Neural cell (in vitro differentiated cells): ENCODE data around the gene MPZL1.
"Not testable (repeated sequence)": the region's sequence is repeated elsewhere in the genome, so short reads cannot be mapped to it uniquely, and the experiment has no call there.

Experiments used
- CTCF ChIP-seq: fragments of 450-650 bp; IDR thresholded peaks from 2 replicates; pipeline ENCODE4 v1.5.1; 2014; ENCODE audit warnings: antibody characterized with exemption, mild to moderate bottlenecking, moderate library complexity; ENCODE audit not compliant: poor library complexity, severe bottlenecking
- EP300 ChIP-seq: fragments of 450-650 bp; conservative IDR thresholded peaks from 2 replicates; pipeline ENCODE4 v1.6.1; 2014; ENCODE audit warnings: antibody characterized with exemption, mild to moderate bottlenecking, moderate library complexity; ENCODE audit not compliant: poor library complexity, severe bottlenecking
- EZH2 ChIP-seq: fragments of 200-600, 300-800 bp; shearing (Covaris generic), sonication (generic); IDR thresholded peaks from 2 replicates; pipeline ENCODE4 v1.6.1; 2014; ENCODE audit warnings: antibody characterized with exemption, low read length, borderline replicate concordance, mild to moderate bottlenecking; ENCODE audit not compliant: insufficient read depth, poor library complexity, severe bottlenecking
- MXI1 ChIP-seq: fragments of 450-650 bp; conservative IDR thresholded peaks from 2 replicates; pipeline ENCODE4 v1.6.1; 2014; ENCODE audit warnings: antibody characterized with exemption, mild to moderate bottlenecking; ENCODE audit not compliant: poor library complexity, severe bottlenecking
- POLR2AphosphoS5 ChIP-seq: IDR thresholded peaks from 2 replicates; pipeline ENCODE4 v1.6.1; 2012
- RAD21 ChIP-seq: fragments of 450-650 bp; conservative IDR thresholded peaks from 2 replicates; pipeline ENCODE4 v1.6.1; 2014; ENCODE audit warnings: antibody characterized with exemption, mild to moderate bottlenecking, moderate library complexity
- REST ChIP-seq: IDR thresholded peaks from 2 replicates; pipeline ENCODE4 v1.6.1; 2012; ENCODE audit warnings: borderline replicate concordance
- SMC3 ChIP-seq: fragments of 450-650 bp; conservative IDR thresholded peaks from 2 replicates; pipeline ENCODE4 v1.6.1; 2014; ENCODE audit warnings: antibody characterized with exemption, mild to moderate bottlenecking, moderate library complexity; ENCODE audit not compliant: poor library complexity
- TAF1 ChIP-seq: IDR thresholded peaks from 2 replicates; pipeline ENCODE4 v1.6.1; 2012; ENCODE audit warnings: low read depth

GRCh38 chr1:167719715-167720421, 1.9 kb upstream of the MPZL1 start:
- TF ChIP-seq CTCF, EP300, EZH2, REST, RAD21, POLR2AphosphoS5, MXI1, SMC3, TAF1: not testable (repeated sequence)
